SJSA1 (cell line): ENCODE data around the gene SPOUT1. TPM values are rescaled to one million over a fixed set of nuclear protein-coding genes. Genes with fewer than 3 reads are reported as not detected.
A peak's percentile ranks its signal among the peaks of the same experiment; 100 is the strongest.
"Not testable (repeated sequence)": the region's sequence is repeated elsewhere in the genome, so short reads cannot be mapped to it uniquely, and the experiment has no call there.

Experiments used
- DNase-seq, 2 experiments: peaks; one replicate each; pipeline ENCODE4 v3.0.0-alpha.2; 2015 to 2020; ENCODE audit warnings: low spot score in 2 of 2, low read depth in 1 of 2
- H3K27ac ChIP-seq: fragments of 250-450 bp; sonication (Bioruptor Pico); 2 replicates; pipeline ENCODE4 v1.5.1; 2020; ENCODE audit warnings: mild to moderate bottlenecking, moderate library complexity
- H3K27me3 ChIP-seq: fragments of 250-450 bp; sonication (Bioruptor Pico); replicated peaks from 2 replicates; pipeline ENCODE4 v1.5.1; 2020; ENCODE audit warnings: mild to moderate bottlenecking, moderate library complexity
- H3K36me3 ChIP-seq: fragments of 250-450 bp; sonication (Bioruptor Pico); 2 replicates; pipeline ENCODE4 v1.5.1; 2020; ENCODE audit warnings: mild to moderate bottlenecking
- H3K4me1 ChIP-seq: fragments of 250-450 bp; sonication (Bioruptor Pico); replicated peaks from 2 replicates; pipeline ENCODE4 v1.6.1; 2021; ENCODE audit warnings: mild to moderate bottlenecking
- H3K4me3 ChIP-seq: fragments of 250-450 bp; sonication (Bioruptor Pico); 2 replicates; pipeline ENCODE4 v1.5.1; 2020; ENCODE audit warnings: mild to moderate bottlenecking
- H3K9me3 ChIP-seq: fragments of 250-450 bp; sonication (Bioruptor Pico); replicated peaks from 2 replicates; pipeline ENCODE4 v1.5.1; 2020; ENCODE audit warnings: mild to moderate bottlenecking
- total RNA-seq: library from RNA; depleted of rRNA; stranded (reverse); fragments of >200 nt; shearing (Covaris generic); gene quantifications from 2 replicates; pipeline ENCODE4 v1.2.3, GENCODE V29; 2014

Gene SPOUT1
- total RNA-seq, 1 experiment from 2014 or later: 15.3 TPM

GRCh38 chr9:128786681-128787601 lies 42.7 kb downstream of the SPOUT1 start, which contains the start of gene TBC1D13:
Gene TBC1D13 (plus strand): TSS chr9:128787253. CDS start chr9:128787354, 101 bp downstream.
- H3K27ac ChIP-seq: peak within 1 kb of the TSS; percentile 36; the same call in 1 of the 2 replicates
- peaks cover 25% of the 10 kb centered on the region for H3K36me3 ChIP-seq
- H3K4me3 ChIP-seq: peak within 1 kb of the TSS; percentile 81
- no peaks in the 10 kb centered on the region for H3K27me3 ChIP-seq
- peaks cover 17% of the 10 kb centered on the region for H3K4me1 ChIP-seq
- DNase-seq: peak; percentile 61 to 86
- 0 out of 2 replicates have a peak, but pooled peaks cover 5% of the 10 kb centered on the region for H3K9me3 ChIP-seq

DNA sequence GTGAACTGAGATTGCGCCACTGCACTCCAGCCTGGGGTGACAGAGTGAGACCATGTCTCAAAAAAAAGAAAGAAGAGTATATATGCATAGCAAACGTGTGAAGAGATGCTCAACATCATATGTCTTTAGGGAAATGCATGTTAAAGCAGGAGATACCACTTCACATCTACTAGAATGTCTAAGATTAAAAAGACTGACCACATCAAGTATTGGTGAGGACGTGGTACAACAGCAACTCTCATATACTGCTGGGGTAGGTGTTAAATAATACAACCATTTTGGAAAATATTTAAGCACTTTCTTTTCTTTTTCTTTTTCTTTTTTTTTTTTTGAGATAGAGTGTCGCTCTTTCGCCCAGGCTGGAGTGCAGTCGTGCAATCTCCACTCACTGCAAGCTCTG lies 44.2 kb downstream of the SPOUT1 start:
- H3K27me3 ChIP-seq: no peaks in the 10 kb centered on the region
- peaks cover 10% of the 10 kb centered on the region for H3K36me3 ChIP-seq
- peaks cover 17% of the 10 kb centered on the region for H3K4me1 ChIP-seq
- H3K9me3 ChIP-seq: 0 out of 2 replicates have a peak, but pooled peaks cover 5% of the 10 kb centered on the region
- H3K4me3 ChIP-seq: no peak overlapping the region
- no peak for DNase-seq
- H3K27ac ChIP-seq: no peak overlapping the region

DNA sequence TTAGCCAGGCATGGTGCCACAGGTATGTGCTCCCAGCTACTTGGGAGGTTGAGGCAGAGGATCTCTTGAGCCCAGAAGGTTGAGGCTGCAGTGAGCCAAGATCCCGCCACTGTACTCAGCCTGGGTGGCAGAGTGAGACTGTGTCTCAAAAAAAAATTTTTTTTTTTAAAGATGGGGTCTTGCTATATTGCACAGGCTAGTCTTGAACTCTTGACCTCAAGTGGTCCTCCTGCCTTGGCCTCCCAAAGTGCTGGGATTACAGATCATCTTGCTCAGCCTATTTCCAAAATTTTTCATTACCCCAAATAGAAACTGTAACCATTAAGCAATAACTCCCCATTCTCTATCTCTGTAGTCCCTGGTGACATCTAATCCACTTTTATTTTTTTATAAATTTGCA lies 46.9 kb downstream of the SPOUT1 start:
- peaks cover 3% of the 10 kb centered on the region; the same call in 1 of the 2 replicates for H3K36me3 ChIP-seq
- no peaks in the 10 kb centered on the region for H3K27me3 ChIP-seq
- H3K9me3 ChIP-seq: 0 out of 2 replicates have a peak, but pooled peaks cover 5% of the 10 kb centered on the region
- H3K27ac ChIP-seq: no peak overlapping the region
- peaks cover 11% of the 10 kb centered on the region for H3K4me1 ChIP-seq
- no peak for DNase-seq
- H3K4me3 ChIP-seq: no peak overlapping the region

GRCh38 chr9:128781187-128782070 lies 48.2 kb downstream of the SPOUT1 start:
- no peaks in the 10 kb centered on the region for H3K36me3 ChIP-seq

DNA sequence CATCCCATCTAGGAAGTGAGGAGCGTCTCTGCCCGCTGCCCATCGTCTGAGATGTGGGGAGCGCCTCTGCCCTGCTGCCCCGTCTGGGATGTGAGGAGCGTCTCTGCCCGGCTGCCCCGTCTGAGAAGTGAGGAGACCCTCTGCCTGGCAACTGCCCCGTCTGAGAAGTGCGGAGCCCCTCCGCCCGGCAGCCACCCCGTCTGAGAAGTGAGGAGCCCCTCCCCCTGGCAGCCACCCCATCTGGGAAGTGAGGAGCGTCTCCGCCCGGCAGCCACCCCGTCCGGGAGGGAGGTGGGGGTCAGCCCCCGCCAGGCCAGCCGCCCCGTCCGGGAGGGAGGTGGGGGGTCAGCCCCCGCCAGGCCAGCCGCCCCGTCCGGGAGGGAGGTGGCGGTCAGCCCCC lies 49.5 kb downstream of the SPOUT1 start:
- not testable (repeated sequence) for H3K4me3 ChIP-seq, H3K27ac ChIP-seq, H3K27me3 ChIP-seq, H3K4me1 ChIP-seq, H3K36me3 ChIP-seq, DNase-seq, H3K9me3 ChIP-seq

More at GRCh38 chr9:128781187-128782070, 48.2 kb downstream of the SPOUT1 start:
- Histone ChIP-seq H3K9me3 (0 out of 2 replicates have a peak, but pooled peaks cover 5% of the 10 kb centered on the region), H3K27ac (no peak overlapping the region), H3K4me1 (peaks cover 6% of the 10 kb centered on the region; the same call in 1 of the 2 replicates), H3K27me3 (no peaks in the 10 kb centered on the region), H3K4me3 (no peak overlapping the region)
- no peak for DNase-seq

- Histone ChIP-seq H3K9me3 (peaks cover 4% of the 10 kb centered on the region; the same call in 1 of the 2 replicates), H3K4me3 (no peak overlapping the region), H3K4me1 (peaks cover 16% of the 10 kb centered on the region), H3K27me3 (no peaks in the 10 kb centered on the region), H3K27ac (no peak overlapping the region), H3K36me3 (peaks cover 4% of the 10 kb centered on the region; the same call in 1 of the 2 replicates)
- no peak for DNase-seq
Measured at GRCh38 chr9:128774804-128775203, 54.8 kb downstream of the SPOUT1 start.

DNA sequence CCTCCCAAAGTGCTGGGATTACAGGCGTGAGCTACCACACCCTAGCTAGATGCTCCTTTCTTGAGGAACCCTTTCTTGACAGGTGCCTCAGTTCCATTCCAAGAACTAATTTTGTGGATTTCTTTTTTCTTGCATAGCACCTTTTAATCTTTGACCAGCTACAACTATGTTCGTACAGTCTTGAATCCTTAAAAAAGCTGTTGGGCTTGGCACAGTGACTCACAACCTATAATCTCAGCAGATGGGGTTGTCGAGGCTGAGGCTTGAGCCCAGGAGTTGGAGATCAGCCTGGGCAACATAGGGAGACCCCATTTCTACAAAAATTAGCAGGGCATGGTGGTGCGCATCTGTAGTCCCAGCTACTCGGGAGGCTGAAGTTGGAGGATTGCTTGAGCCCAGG lies 56.5 kb downstream of the SPOUT1 start:
- H3K9me3 ChIP-seq: peaks cover 4% of the 10 kb centered on the region; the same call in 1 of the 2 replicates
- H3K27ac ChIP-seq: no peak overlapping the region
- H3K27me3 ChIP-seq: no peaks in the 10 kb centered on the region
- H3K4me1 ChIP-seq: peaks cover 16% of the 10 kb centered on the region
- H3K36me3 ChIP-seq: peaks cover 4% of the 10 kb centered on the region; the same call in 1 of the 2 replicates
- DNase-seq: no peak
- no peak overlapping the region for H3K4me3 ChIP-seq

DNA sequence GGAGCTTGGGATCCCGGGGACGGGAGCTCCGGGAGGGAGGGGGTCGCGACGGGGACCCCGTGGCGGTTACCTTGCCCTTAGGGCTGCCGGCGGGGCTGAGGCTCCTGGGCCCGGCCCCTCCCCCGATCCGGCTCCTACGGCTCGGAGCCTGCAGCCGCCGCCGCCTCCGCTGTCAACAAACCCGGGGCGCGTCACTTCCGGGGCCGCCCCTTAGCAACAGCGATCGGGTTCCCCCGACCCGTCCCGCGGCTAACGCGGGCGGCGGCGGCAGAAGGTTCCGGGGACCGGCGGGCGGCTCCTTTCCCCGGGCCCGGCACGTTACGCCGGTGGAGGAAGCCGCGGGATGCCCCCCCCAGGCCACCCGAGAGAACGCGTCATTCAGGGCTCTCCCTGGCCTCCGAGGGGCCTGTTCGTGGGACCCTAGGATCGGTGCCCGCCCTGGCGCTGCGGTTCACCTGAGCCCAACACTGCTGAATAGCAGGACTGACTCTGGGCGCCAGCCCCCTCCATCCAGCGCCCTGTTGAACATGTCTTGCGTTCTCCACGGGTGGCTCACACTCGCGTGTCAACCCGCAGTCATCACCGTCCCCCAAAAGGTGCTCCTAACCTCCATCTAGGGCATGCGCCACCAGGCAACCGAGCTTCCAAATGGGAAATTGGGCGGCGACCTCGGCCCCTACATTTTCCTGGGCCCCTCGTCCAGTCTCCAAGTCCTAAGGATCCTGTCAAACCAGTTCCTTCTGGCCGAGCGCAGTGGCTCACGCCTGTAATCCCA lies 57.7 kb downstream of the SPOUT1 start, which contains the start of gene ZER1:
TSS of gene ZER1 (minus strand) at position 183 of the 775 bp plus-strand sequence. CDS start 16,362 bp downstream, outside the sequence.
- peaks cover 4% of the 10 kb centered on the region; the same call in 1 of the 2 replicates for H3K36me3 ChIP-seq
- H3K27ac ChIP-seq: peak within 1 kb of the TSS; percentile 87
- H3K27me3 ChIP-seq: no peaks in the 10 kb centered on the region
- peaks cover 16% of the 10 kb centered on the region for H3K4me1 ChIP-seq
- peak; percentile 83 to 85 for DNase-seq
- peak within 1 kb of the TSS; percentile 69 for H3K4me3 ChIP-seq
- peaks cover 4% of the 10 kb centered on the region; the same call in 1 of the 2 replicates for H3K9me3 ChIP-seq

GRCh38 chr9:128771094-128771721 lies 58.4 kb downstream of the SPOUT1 start:
- Histone ChIP-seq H3K4me3 (peak overlapping the region; percentile 69), H3K27me3 (no peaks in the 10 kb centered on the region), H3K9me3 (peaks cover 4% of the 10 kb centered on the region; the same call in 1 of the 2 replicates), H3K4me1 (peaks cover 16% of the 10 kb centered on the region), H3K36me3 (peaks cover 4% of the 10 kb centered on the region; the same call in 1 of the 2 replicates), H3K27ac (peak overlapping the region; percentile 87)
- peak in 1 of 2 experiments; percentile 15 for DNase-seq

- H3K27ac ChIP-seq: no peak overlapping the region
- no peaks in the 10 kb centered on the region for H3K27me3 ChIP-seq
- no peaks in the 10 kb centered on the region; the same call in 1 of the 2 replicates for H3K9me3 ChIP-seq
- no peak for DNase-seq
- H3K4me3 ChIP-seq: peak overlapping the region; percentile 69
- peaks cover 16% of the 10 kb centered on the region for H3K4me1 ChIP-seq
- H3K36me3 ChIP-seq: peaks cover 4% of the 10 kb centered on the region; the same call in 1 of the 2 replicates
Measured at GRCh38 chr9:128770286-128771030, 59.1 kb downstream of the SPOUT1 start.
